ENCODE results near the gene KLHL24.

- TF ChIP-seq POLR2A (IDR thresholded peaks at IDR 0.05; ENCODE audit: low read length) (no peak), GATA1 (IDR thresholded peaks at IDR 0.05; ENCODE audit: low read depth, low read length) (no peak)
Observed at GRCh38 chr3:183626877-183627594, 8.4 kb upstream of the KLHL24 start.
